ENCODE data around the gene COMMD9.

DNA sequence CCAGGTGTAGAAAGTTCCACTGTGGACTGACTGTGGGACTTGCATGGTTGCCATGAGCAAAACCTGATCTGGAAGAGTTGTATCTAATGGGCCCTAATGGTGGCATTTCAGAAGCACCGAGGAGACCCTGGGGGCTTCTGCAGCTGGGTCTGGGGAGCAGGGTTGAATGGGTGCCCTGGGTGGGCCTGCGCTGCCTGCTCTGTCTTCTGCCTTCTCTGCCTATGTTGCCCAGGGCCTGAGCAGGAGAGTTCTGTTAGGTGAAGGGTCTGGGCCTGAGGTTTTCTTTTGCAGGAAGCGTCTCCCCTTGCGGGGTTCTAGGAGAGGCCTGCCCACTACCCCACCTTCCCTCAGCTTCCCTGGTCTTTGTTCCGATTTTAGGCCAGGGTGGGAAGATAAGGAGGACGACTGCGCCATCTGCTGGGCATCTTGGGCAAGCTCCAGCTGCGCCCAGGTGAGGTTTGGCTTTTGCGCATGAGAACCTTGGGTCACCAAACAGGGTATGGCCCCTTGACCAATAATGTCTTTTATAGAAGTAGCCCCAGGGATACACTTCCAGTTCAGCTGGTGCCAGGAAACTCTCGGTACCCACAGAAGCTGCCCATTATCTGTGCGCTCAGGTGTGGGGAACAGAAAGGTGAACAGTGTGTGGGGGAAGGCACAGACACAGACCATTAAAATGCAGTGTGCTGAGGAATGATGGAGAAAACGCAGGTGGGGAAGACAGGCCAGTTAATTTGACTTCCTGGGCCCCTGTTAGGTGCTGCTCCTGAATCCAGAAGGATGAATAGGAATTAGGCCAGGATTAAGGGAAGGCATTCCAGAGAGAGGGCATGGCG is 23.2 kb downstream of the COMMD9 start:
- TF ChIP-seq EZH2 (IDR thresholded peaks at IDR 0.05; ENCODE audit: borderline replicate concordance, low read length) = no peak
- TF ChIP-seq, protein P1, sequence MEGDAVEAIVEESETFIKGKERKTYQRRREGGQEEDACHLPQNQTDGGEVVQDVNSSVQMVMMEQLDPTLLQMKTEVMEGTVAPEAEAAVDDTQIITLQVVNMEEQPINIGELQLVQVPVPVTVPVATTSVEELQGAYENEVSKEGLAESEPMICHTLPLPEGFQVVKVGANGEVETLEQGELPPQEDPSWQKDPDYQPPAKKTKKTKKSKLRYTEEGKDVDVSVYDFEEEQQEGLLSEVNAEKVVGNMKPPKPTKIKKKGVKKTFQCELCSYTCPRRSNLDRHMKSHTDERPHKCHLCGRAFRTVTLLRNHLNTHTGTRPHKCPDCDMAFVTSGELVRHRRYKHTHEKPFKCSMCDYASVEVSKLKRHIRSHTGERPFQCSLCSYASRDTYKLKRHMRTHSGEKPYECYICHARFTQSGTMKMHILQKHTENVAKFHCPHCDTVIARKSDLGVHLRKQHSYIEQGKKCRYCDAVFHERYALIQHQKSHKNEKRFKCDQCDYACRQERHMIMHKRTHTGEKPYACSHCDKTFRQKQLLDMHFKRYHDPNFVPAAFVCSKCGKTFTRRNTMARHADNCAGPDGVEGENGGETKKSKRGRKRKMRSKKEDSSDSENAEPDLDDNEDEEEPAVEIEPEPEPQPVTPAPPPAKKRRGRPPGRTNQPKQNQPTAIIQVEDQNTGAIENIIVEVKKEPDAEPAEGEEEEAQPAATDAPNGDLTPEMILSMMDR (IDR thresholded peaks at IDR 0.05; ENCODE audit: low read length) = peak; percentile 92

All from OCI-LY1 (cell line).